H1 (cell line): ENCODE results near the gene WNT7A. TPM values are rescaled to one million over a fixed set of nuclear protein-coding genes. Genes with fewer than 3 reads are reported as not detected.

Source experiments
- CTCF ChIA-PET: fragments of 300-600 bp; sonication (Branson Sonifier 250); formaldehyde crosslinking; loops from one replicate; lab custom pipeline; 2021; ENCODE audit not compliant: partially characterized antibody; lab: Charles Lee
- POLR2A ChIA-PET: fragments of 300-600 bp; sonication (Branson Sonifier 250); formaldehyde crosslinking; loops from one replicate; lab custom pipeline; 2021; ENCODE audit warnings: inconsistent platforms; ENCODE audit not compliant: partially characterized antibody; lab: Charles Lee
- DNase-seq, 2 experiments: peaks; one replicate each; pipeline versions ENCODE4 v3.0.0 to v3.0.0-alpha.2; 2010 to 2022; ENCODE audit warnings: low spot score in 2 of 2, low read depth in 1 of 2, mixed read lengths in 1 of 2
- FAIRE-seq: peaks from 2 replicates; lab custom pipeline; 2011; peaks lifted over from hg19 to GRCh38; lab: Jason Lieb, UNC
- H2AFZ ChIP-seq: 2 replicates; pipeline ENCODE4 v1.8.1; 2012; ENCODE audit warnings: low read length, inconsistent platforms
- H2AK5ac ChIP-seq: 2 replicates; pipeline ENCODE4 v1.6.1; 2013; ENCODE audit warnings: low read depth, low read length
- H2BK120ac ChIP-seq: replicated peaks from 2 replicates; pipeline ENCODE3; 2013; ENCODE audit warnings: low read depth, low read length, inconsistent platforms
- H2BK12ac ChIP-seq: 2 replicates; pipeline ENCODE4 v1.6.1; 2013; ENCODE audit warnings: low read depth, low read length
- H2BK15ac ChIP-seq: 2 replicates; pipeline ENCODE4 v1.6.1; 2013; ENCODE audit warnings: low read length
- H2BK20ac ChIP-seq: 2 replicates; pipeline ENCODE4 v1.6.1; 2013; ENCODE audit warnings: low read length
- H2BK5ac ChIP-seq: 2 replicates; pipeline ENCODE4 v1.6.1; 2013; ENCODE audit warnings: low read depth, low read length
- H3K14ac ChIP-seq: 2 replicates; pipeline ENCODE4 v1.6.1; 2013; ENCODE audit warnings: inconsistent platforms; ENCODE audit not compliant: insufficient read length
- H3K18ac ChIP-seq: 2 replicates; pipeline ENCODE4 v1.6.1; 2013; ENCODE audit warnings: low read length; ENCODE audit errors: extremely low read depth
- H3K23ac ChIP-seq: 2 replicates; pipeline ENCODE4 v1.6.1; 2013; ENCODE audit warnings: inconsistent platforms; ENCODE audit not compliant: insufficient read length
- H3K23me2 ChIP-seq: 2 replicates; pipeline ENCODE4 v1.6.1; 2013; ENCODE audit warnings: low read depth, low read length
- H3K27ac ChIP-seq: 2 replicates; pipeline ENCODE4 v1.6.1; 2011; ENCODE audit warnings: low read depth, low read length, inconsistent platforms
- H3K27me3 ChIP-seq, 4 experiments: replicated peaks in 1 of 4; 1 replicate in 1 of 4; 2 replicates in 3 of 4; pipeline versions ENCODE4 v1.6.1 to v1.8.1; 2011 to 2013; ENCODE audit warnings: low read length in 3 of 4, mild to moderate bottlenecking in 3 of 4, inconsistent platforms in 2 of 4, mixed read lengths in 2 of 4, moderate library complexity in 1 of 4; ENCODE audit not compliant: control insufficient read depth in 3 of 4, insufficient read depth in 3 of 4; ENCODE audit errors: extremely low read depth in 1 of 4
- H3K36me3 ChIP-seq, 4 experiments: 2 replicates each; pipeline versions ENCODE4 v1.6.1 to v1.8.1; 2011 to 2013; ENCODE audit warnings: mild to moderate bottlenecking in 4 of 4, low read length in 3 of 4, moderate library complexity in 2 of 4, control low read depth in 1 of 4, inconsistent platforms in 1 of 4; ENCODE audit not compliant: insufficient read depth in 4 of 4, control insufficient read depth in 2 of 4
- H3K4ac ChIP-seq: replicated peaks from 2 replicates; pipeline ENCODE3; 2013; ENCODE audit warnings: low read length, low read depth, mixed read lengths, inconsistent platforms; ENCODE audit not compliant: insufficient read length
- H3K4me1 ChIP-seq, 4 experiments: replicated peaks in 1 of 4; 1 replicate in 1 of 4; 2 replicates in 3 of 4; pipeline versions ENCODE4 v1.6.1 to v1.8.1; 2011 to 2013; ENCODE audit warnings: low read length in 3 of 4, inconsistent platforms in 2 of 4, mixed read lengths in 1 of 4; ENCODE audit not compliant: insufficient read depth in 4 of 4, control insufficient read depth in 3 of 4
- H3K4me2 ChIP-seq, 2 experiments: 2 replicates each; pipeline versions ENCODE4 v1.6.1 to v1.8.1; 2011 to 2013; ENCODE audit warnings: low read depth in 2 of 2, low read length in 2 of 2, control low read depth in 1 of 2, inconsistent platforms in 1 of 2, mild to moderate bottlenecking in 1 of 2; ENCODE audit not compliant: insufficient read depth in 1 of 2
- H3K4me3 ChIP-seq, 4 experiments: fragments of 200-600, 300-600 bp in 1 of 4; sonication (generic), shearing (Covaris generic), sonication (Bioruptor Twin) in 1 of 4; 2 replicates each; pipeline versions ENCODE4 v1.5.1 to v1.8.1; 2011 to 2016; ENCODE audit warnings: low read length in 4 of 4, low read depth in 3 of 4, control low read depth in 2 of 4, inconsistent platforms in 2 of 4, mild to moderate bottlenecking in 2 of 4, mixed read lengths in 1 of 4, moderate library complexity in 1 of 4; ENCODE audit not compliant: insufficient read depth in 2 of 4; ENCODE audit errors: extremely low read depth in 1 of 4
- H3K56ac ChIP-seq: replicated peaks from 2 replicates; pipeline ENCODE3; 2013; ENCODE audit warnings: low read depth, mild to moderate bottlenecking, mixed read lengths, low read length, inconsistent platforms; ENCODE audit not compliant: insufficient read length
- H3K79me1 ChIP-seq: 2 replicates; pipeline ENCODE4 v1.6.1; 2013; ENCODE audit warnings: low read depth, low read length, control low read depth
- H3K79me2 ChIP-seq, 2 experiments: 2 replicates each; pipeline versions ENCODE4 v1.6.1 to v1.8.1; 2012 to 2013; ENCODE audit warnings: low read length in 2 of 2, mild to moderate bottlenecking in 2 of 2, inconsistent platforms in 1 of 2; ENCODE audit not compliant: insufficient read depth in 2 of 2, control insufficient read depth in 1 of 2
- H3K9ac ChIP-seq, 4 experiments: replicated peaks in 1 of 4; 1 replicate in 1 of 4; 2 replicates in 3 of 4; pipeline versions ENCODE4 v1.6.1 to v1.8.1; 2011 to 2013; ENCODE audit warnings: low read depth in 3 of 4, low read length in 3 of 4, control low read depth in 2 of 4, mild to moderate bottlenecking in 2 of 4, moderate library complexity in 2 of 4, inconsistent platforms in 1 of 4; ENCODE audit errors: extremely low read depth in 1 of 4
- H3K9me3 ChIP-seq, 2 experiments: 2 replicates each; pipeline versions ENCODE4 v1.6.1 to v1.8.1; 2012 to 2013; ENCODE audit warnings: mild to moderate bottlenecking in 2 of 2, moderate library complexity in 2 of 2, control low read depth in 1 of 2, inconsistent platforms in 1 of 2, low read depth in 1 of 2, low read length in 1 of 2, mixed read lengths in 1 of 2; ENCODE audit not compliant: insufficient read depth in 2 of 2
- H4K20me1 ChIP-seq, 2 experiments: replicated peaks in 1 of 2; 2 replicates each; pipeline versions ENCODE3 to v1.8.1; 2011 to 2013; ENCODE audit warnings: inconsistent platforms in 2 of 2, low read length in 2 of 2, mild to moderate bottlenecking in 1 of 2; ENCODE audit not compliant: insufficient read depth in 2 of 2, control insufficient read depth in 1 of 2
- H4K5ac ChIP-seq: 2 replicates; pipeline ENCODE4 v1.6.1; 2013; ENCODE audit warnings: low read length, low read depth, mixed read lengths, inconsistent platforms; ENCODE audit not compliant: insufficient read length
- H4K8ac ChIP-seq: 2 replicates; pipeline ENCODE4 v1.8.0; 2013; ENCODE audit warnings: mild to moderate bottlenecking, moderate library complexity, low read length, inconsistent platforms; ENCODE audit not compliant: insufficient read depth; ENCODE audit errors: extremely low read depth
- H4K91ac ChIP-seq: replicated peaks from 2 replicates; pipeline ENCODE3; 2013; ENCODE audit warnings: low read length, mixed read lengths, inconsistent platforms; ENCODE audit not compliant: insufficient read length
- CBX5 ChIP-seq: fragments of 300-800, 300-1000 bp; sonication (generic); IDR thresholded peaks from 2 replicates; pipeline ENCODE4 v1.7.1; 2016; ENCODE audit warnings: antibody characterized with exemption, low read length, low read depth
- EZH2 ChIP-seq: fragments of 200-600 bp; sonication (generic); IDR thresholded peaks from 2 replicates; pipeline ENCODE4 v1.7.1; 2012; ENCODE audit warnings: low read depth, mild to moderate bottlenecking, moderate library complexity, low read length, inconsistent platforms; ENCODE audit not compliant: severe bottlenecking
- JUND ChIP-seq: IDR thresholded peaks from 2 replicates; pipeline ENCODE4 v1.6.1; 2011; ENCODE audit warnings: mild to moderate bottlenecking, improper control_type of control experiment, low read length
- KDM1A ChIP-seq: fragments of 200-600, 300-600 bp; sonication (generic); IDR thresholded peaks from 2 replicates; pipeline ENCODE4 v1.7.1; 2016; ENCODE audit warnings: mild to moderate bottlenecking, low read length, borderline replicate concordance
- POLR2A ChIP-seq, 2 experiments: IDR thresholded peaks; 1 replicate in 1 of 2; 2 replicates in 1 of 2; pipeline ENCODE4 v1.6.1; 2011; ENCODE audit warnings: low read depth in 2 of 2, low read length in 2 of 2, mild to moderate bottlenecking in 2 of 2; ENCODE audit errors: control extremely low read depth in 1 of 2
- TAF1 ChIP-seq: IDR thresholded peaks from 2 replicates; pipeline ENCODE4 v1.6.1; 2011; ENCODE audit warnings: mild to moderate bottlenecking, low read depth, low read length
- WGBS, 2 experiments: shearing (Covaris generic) in 1 of 2; methylation state at CpG; one replicate each; pipeline versions ENCODE4 v1.1.6 to v1.1.7; 2013 to 2015; ENCODE audit warnings: low lambda C conversion rate in 2 of 2, mixed read lengths in 2 of 2, inconsistent platforms in 1 of 2, low coverage in 1 of 2, missing lambda C conversion rate in 1 of 2; ENCODE audit not compliant: insufficient replicate concordance in 2 of 2, insufficient coverage in 1 of 2, insufficient read length in 1 of 2; ENCODE audit errors: extremely low coverage in 1 of 2, missing lambda C conversion rate in 1 of 2; 5-methylcytosine and 5-hydroxymethylcytosine counted together
- polyA plus RNA-seq, 7 experiments: library from polyadenylated mRNA; depleted of rRNA in 3 of 7; stranded (reverse) in 5 of 7; unstranded in 2 of 7; fragments of >200 nt in 5 of 7; fragments of 200-250 nt in 2 of 7; gene quantifications; 1 replicate in 5 of 7; 2 replicates in 1 of 7; 4 replicates in 1 of 7; pipeline versions ENCODE4 v1.2.1 to v1.2.3, GENCODE V29; 2011 to 2013; ENCODE audit warnings: missing spikeins in 2 of 7, mixed read lengths in 2 of 7
- total RNA-seq: library from RNA; stranded (reverse); fragmentation: NEBNext Ultra II Directional; extraction: Animal tissue kit (Norgen Biotek cat#: 25700); gene quantifications from 2 replicates; pipeline ENCODE4 v1.2.1, GENCODE V29; 2021

The WNT7A gene
- total and polyA plus RNA-seq, 2 of the 8 experiments (the other 6 are each of a cell fraction or from before 2014, with no cell fraction given), result 0.02 TPM; not detected in 1

DNA sequence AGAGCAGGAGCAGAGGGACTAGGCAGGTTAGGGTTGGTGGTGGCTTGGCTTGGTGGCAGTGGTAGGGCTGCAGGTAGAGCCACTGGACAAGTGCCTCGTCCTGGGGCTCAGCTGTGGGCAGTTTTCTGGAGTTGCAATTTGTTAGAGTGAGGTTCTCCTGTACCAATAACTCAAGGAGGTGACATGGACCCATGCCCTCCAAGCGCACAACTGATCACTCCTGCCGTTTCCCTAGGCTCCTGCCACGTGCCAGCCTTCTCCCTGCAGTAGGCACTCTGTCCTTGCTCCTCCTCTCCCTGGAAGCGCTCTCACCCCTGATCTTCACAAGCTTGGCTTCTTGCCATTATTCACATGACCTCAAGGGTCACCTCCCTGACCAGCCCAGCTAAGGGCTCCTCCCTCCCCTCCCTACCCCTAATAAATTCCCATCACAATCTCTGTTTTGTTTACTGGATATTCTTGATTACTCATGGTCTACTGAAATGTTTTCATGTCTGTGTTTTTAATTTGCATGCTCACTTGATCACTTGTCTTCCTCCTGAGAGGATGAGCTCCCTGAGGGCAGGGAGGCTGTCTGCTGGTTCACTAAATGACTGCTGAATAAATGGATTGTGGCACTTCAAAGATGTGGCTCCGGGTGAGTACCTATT lies 3.3 kb downstream of the WNT7A start:
- Histone ChIP-seq H2BK15ac (no peak overlapping the region), H3K14ac (no peak overlapping the region), H4K91ac (no peak overlapping the region), H2AFZ (no peak overlapping the region), H4K5ac (no peak overlapping the region), H3K27me3 (peaks cover 49 to 82% (median 61%) of the 10 kb centered on the region in 4 experiments), H3K23me2 (peaks cover 19% of the 10 kb centered on the region; the same call in 1 of the 2 replicates), H2BK5ac (no peak overlapping the region), H4K8ac (no peak overlapping the region), H2BK12ac (no peak overlapping the region), H3K56ac (no peak overlapping the region), H3K79me2 (no peaks in the 10 kb centered on the region)
- FAIRE-seq (no peak), DNase-seq (no peak)
- TF ChIP-seq TAF1, result no peak
- TF ChIP-seq KDM1A, result no peak
- TF ChIP-seq CBX5, result no peak
- no peak for TF ChIP-seq JUND
- TF ChIP-seq EZH2, result no peak
- TF ChIP-seq POLR2A (IDR thresholded peaks at IDR 0.05; ENCODE audit: control extremely low read depth in 1 of 2, low read depth in 2 of 2, low read length in 2 of 2), result no peak
- TF ChIP-seq, all 59 proteins: peak for 0
- Histone ChIP-seq H3K79me1 (no peaks in the 10 kb centered on the region), H3K36me3 (no peaks in the 10 kb centered on the region), H3K23ac (no peak overlapping the region), H4K20me1 (peaks cover 3 to 4% of the 10 kb centered on the region in 2 experiments), H3K9ac (no peak overlapping the region), H3K18ac (no peak overlapping the region), H3K4me3 (no peak overlapping the region), H2BK120ac (no peak overlapping the region), H3K4me1 (peaks cover 8 to 30% (median 10%) of the 10 kb centered on the region in 4 experiments), H3K9me3 (no peaks in the 10 kb centered on the region), H2AK5ac (0 out of 2 replicates have a peak overlapping the region, but pooled peaks have one; percentile 49), H2BK20ac (no peak overlapping the region), H3K4ac (no peak overlapping the region), H3K27ac (no peak overlapping the region), H3K4me2 (no peak overlapping the region)
- CTCF ChIA-PET, result interaction anchor here (0.6 to 19.2 kb wide), 5 partner anchors 8 to 212 kb away, joined by 3 to 765 read pairs (median 4); no protein-coding TSS in a partner anchor
- POLR2A ChIA-PET, result interaction anchor here (0.6 to 0.9 kb wide), 2 partner anchors 22 to 182 kb away, joined by 3 read pairs; no protein-coding TSS in a partner anchor
- 93% methylated on average over 6 of the region's 6 CpGs; no CpG with 5 or more reads in 1 of the 2 experiments for WGBS, 2 experiments
